Measurements from ENCODE around the gene DNMT1.

- TF ChIP-seq CTCF (IDR thresholded peaks at IDR 0.05) (no peak), POLR2A (IDR thresholded peaks at IDR 0.05) (no peak)
Observed at GRCh38 chr19:10149427-10149826, 45.3 kb downstream of the DNMT1 start.

Measured in testis (tissue), 2 donors.